ENCODE data around the gene AGRN. TPM values are rescaled to one million over a fixed set of nuclear protein-coding genes. Genes with fewer than 3 reads are reported as not detected.
"Not testable (repeated sequence)": the region's sequence is repeated elsewhere in the genome, so short reads cannot be mapped to it uniquely, and the experiment has no call there.

The AGRN gene
- total RNA-seq, 1 experiment from 2014 or later = 894 TPM

GRCh38 chr1:1019122-1019999 is 559 bp upstream of the AGRN start:
- peak; percentile 90 for DNase-seq (ENCODE audit: low spot score)

- peak; percentile 45 for DNase-seq (ENCODE audit: low spot score)
These were observed 592 bp downstream of the AGRN start for GRCh38 chr1:1020415-1021009.

DNA sequence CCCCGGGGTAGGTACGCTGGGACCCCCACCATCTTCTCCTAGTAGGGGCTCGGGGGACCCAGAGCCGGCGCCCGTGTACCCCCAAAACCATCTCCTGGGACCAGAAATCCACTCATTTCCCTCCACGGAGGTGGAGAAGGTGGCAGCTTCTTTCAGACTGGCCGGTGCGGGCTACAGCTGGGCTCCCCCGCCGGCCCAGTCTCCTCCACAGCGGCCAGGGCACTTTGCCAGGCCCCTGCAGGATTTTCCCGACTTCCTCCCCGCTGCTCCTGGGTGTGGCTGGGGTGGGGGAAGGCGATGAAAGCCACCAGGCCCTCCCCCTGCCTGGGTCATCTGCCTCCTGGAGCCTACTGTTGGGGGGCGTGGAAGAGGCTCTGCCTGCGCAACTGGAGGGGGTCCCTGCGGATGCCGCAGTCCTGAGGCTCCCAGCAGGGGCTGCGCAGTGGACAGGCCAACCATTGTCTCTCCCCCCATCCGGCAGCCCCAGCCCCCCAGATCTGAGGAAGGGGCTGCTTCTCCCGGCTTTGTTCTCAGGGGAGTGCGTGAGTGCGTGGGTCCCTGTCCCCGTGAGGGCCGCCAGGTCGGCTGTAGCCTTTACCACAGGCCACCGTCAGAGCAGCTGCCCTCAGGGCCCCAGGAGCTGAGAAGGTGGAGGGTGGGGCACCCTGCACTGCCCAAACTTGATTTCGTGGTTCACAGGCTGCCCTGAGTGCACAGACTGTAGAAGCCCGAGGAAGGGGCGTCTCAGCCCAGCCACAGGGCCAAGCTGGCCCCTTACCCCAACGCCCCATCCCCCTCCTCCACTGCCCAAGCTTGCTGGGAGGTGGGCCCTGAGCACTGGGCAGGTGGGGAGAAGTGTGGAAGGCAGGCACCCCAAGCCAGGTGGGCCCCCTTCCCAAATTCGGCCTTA is 1.3 kb downstream of the AGRN start:
- peak; percentile 64 for DNase-seq (ENCODE audit: low spot score)

GRCh38 chr1:1021920-1022259 is 2.0 kb downstream of the AGRN start:
- DNase-seq (ENCODE audit: low spot score) = peak; percentile 71

GRCh38 chr1:1022302-1023009 is 2.5 kb downstream of the AGRN start:
- peak; percentile 43 for DNase-seq (ENCODE audit: low spot score)

GRCh38 chr1:1023700-1024099 is 3.8 kb downstream of the AGRN start:
- DNase-seq (ENCODE audit: low spot score) = peak; percentile 80

- no peak for DNase-seq (ENCODE audit: low spot score)
These were observed 4.3 kb downstream of the AGRN start for GRCh38 chr1:1024149-1024770.

DNA sequence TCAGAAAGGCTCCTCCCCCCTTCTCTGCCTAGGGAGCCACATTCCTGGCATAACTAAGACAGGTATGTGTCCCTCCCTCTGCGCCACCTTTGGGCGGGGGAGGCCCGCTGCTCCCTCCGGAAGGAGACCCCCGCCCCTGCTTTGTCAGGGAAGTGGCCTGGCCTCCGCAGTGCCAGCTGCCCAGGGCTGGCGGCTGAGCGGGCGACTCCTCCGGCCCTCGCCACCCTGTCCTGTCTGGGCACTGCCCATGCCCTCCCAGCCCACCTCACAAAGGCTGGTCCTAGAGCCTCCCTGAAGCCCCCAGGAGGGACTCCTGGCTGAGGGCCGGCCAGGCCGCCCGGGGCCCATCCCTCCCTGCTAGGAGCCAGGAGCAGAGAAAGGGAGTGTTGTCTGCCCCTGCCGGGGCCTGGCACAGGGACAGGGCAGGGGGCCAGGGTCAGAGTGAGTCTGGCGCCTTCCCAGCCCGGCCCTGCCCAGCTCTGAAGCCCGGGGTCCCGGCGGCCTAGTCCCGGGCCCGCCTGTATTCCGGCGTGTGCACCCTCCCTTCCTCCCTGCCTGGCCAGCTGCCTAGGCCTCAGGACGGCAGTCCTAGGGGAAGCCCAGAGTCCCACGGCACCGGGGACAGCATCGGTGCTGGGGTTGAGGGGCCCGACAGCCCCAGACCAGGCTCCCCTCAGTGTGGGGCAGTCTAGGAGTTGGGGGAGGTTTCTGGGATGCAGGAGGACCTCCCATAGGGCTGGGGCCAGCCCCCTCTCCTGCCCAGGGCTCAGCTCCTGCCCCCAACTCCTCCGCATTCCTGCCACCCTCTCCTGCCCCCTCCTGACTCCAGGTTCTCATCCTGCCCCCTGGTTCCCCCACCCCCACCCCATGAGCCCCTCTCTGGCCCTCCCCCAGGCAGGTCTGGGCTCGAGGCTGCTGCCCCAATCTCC is 5.1 kb downstream of the AGRN start:
- peak; percentile 93 for DNase-seq (ENCODE audit: low spot score)

- no peak for DNase-seq (ENCODE audit: low spot score)
These were observed 5.8 kb downstream of the AGRN start for GRCh38 chr1:1025730-1026129.

DNA sequence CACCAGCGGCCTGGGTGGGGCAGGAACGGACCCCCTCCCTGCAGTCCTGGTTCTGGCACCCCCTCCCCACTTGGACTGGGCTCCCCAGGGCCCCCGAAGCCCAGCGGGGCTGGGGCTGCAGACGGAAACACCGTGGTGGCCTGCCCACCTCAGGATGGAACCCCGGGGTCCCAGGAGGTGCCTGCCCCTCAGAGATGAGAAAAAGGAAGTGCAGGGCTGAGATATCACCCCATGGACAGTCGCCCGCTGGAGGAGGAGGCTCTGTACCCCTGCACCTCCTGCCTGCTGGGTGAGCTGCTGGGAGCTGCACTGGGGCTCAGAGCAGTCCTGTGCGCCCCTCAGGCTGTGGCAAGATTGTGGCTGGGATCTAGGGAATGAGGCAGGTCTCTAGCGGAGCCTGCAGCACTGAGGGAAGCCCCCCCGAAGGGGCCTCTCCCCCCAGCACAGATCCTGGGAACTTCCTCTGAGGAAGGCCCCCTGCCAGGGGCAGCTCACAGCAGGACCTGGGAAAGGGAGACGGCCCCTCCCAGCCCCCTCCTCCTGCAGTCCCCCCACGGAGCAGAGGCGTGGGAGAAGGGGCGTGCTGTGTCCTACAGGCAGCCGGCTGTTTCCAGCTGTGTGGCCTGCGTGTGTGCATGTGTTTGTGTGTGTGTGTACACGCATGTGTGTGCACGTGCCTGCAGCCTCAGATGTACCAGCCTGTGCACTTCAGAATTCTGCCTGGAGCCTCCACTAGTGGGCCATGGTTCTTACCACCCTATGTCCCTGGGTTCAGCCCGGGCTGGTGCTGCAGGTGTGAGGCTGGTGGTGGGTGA is 6.9 kb downstream of the AGRN start:
- no peak for DNase-seq (ENCODE audit: low spot score)

DNA sequence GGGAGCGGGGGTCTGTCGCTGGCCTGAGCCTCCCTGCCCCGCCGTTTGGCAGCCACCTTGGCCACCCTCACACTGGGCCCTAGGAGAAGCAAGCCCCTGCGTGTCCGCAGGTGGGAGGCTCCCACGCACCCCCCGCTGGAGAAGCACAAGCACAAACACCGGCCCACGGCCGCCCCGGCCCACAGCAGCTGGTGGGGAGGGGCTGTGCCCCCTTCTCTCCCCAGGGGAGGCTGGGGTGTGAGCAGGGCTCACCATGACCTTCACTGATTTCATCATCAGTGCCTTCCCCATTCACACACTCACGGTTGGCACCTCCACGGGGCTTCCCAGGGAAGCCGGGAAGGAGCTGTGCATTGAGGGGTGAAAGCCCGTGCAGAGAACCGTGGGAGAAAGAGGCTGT is 7.9 kb downstream of the AGRN start:
- DNase-seq (ENCODE audit: low spot score) = no peak

DNA sequence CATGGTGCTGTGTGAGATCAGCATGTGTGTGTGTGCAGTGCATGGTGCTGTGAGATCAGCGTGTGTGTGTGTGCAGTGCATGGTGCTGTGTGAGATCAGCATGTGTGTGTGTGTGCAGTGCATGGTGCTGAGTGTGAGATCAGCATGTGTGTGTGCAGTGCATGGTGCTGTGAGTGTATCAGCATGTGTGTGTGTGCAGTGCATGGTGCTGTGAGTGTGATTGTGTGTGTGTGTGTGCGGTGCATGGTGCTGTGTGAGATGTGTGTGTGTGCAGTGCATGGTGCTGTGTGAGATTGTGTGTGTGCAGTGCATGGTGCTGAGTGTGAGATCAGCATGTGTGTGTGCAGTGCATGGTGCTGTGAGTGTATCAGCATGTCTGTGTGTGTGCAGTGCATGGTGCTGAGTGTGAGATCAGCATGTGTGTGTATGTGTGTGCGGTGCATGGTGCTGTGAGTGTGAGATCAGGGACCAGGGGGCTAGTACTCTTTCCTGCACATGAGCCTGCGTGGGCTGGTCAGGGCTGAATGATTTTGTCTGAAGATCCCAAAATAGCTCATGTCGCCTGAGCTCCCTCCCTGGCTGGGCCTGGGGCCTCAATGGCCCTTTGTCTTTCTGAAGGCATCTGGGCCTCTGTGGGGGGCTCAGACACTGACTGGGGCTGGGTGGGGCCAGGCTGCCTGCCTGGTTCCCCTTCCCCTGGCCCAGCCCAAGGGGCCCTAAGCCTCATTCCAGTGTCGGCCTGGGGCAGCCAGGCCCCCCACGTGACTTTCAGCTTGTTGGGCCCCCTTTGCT is 11.1 kb downstream of the AGRN start:
- not testable (repeated sequence) for DNase-seq (ENCODE audit: low spot score)

GRCh38 chr1:1031659-1032235 is 11.8 kb downstream of the AGRN start:
- DNase-seq (ENCODE audit: low spot score) = peak; percentile 51

- no peak for DNase-seq (ENCODE audit: low spot score)
These were observed 12.5 kb downstream of the AGRN start for GRCh38 chr1:1032424-1032823.

GRCh38 chr1:1033009-1033587 is 13.2 kb downstream of the AGRN start:
- DNase-seq (ENCODE audit: low spot score) = peak; percentile 63

DNA sequence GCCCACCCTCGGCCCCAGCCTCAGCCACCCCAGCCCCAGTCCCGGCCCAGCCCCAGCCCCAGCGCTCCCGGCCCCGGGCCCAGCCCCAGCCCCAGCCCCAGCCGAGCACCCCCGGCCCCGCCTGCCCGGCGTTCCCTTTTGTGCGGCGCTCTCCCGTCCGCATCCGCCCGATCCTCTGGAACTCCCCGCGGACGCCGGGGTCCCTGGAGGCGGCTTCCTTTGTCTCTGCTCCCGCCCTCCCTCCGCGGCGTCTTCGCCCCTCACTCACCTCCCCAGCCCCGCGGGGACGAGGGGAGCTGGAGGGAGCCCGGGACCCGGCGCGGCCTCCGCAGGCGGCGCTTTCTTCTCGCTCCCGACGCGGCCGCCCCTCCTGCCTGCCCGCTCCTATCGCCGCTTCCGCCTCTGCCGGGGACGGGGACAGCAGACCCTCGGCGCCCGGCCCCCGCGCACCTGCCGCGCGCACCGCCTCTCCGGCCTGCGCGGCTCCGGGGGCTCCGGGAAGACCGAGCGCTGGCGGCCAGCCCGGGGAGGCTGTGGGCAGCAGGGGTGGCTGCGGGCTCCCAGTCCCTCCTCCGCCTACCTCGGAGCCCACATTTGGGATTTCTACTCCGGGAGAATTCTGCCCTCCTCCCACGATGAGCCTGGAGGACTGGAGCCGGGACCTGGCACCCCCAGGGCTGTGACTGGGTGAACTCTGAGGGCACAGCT is 14.0 kb downstream of the AGRN start:
- DNase-seq (ENCODE audit: low spot score) = no peak

- no peak for DNase-seq (ENCODE audit: low spot score)
These were observed 14.5 kb downstream of the AGRN start for GRCh38 chr1:1034439-1034781.
